ENCODE measurements around the gene GAL3ST1.
"Not testable (repeated sequence)": the region's sequence is repeated elsewhere in the genome, so short reads cannot be mapped to it uniquely, and the experiment has no call there.

GAL3ST1 gene

DNA sequence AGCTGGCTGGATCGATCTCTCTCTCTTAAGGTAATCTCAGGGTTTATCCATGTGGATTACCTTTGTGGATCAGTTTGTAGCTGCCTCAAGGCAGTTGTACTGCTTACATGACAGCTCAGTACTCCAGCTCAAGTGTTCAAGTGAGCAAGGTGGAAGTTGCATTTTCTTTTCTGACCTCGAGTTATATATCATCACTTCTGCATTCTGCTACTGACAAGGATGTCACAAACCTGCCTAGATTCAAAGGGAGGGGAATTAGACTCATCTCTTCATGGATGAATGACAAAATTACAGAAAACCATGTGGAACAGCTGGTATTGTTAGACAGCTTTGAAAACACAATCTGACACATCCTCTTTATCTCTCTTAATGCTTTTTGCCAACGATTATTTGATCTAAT lies 26.5 kb upstream of the GAL3ST1 start:
- no peak for DNase-seq (ENCODE audit: low read depth)
- no peak overlapping the region for H3K4me3 ChIP-seq (ENCODE audit: low read depth, low read length)

DNA sequence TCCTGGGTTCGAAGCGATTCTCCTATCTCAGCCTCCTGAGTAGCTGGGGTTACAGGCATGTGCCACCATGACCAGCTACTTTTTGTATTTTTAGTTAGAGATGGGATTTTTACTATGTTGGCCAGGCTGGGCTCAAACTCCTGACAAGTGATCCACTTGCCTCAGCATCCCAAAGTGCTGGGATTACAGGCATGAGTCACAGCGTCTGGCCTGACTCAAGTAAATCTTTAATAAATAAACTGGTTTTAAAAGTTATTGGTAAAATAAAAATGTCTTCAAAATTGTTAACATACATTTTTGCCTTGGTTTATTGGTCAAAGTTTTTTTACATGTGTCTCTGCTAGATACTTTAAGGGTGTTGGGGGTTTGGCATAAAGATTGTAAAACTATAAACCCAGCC lies 24.5 kb upstream of the GAL3ST1 start:
- no peak overlapping the region for H3K4me3 ChIP-seq (ENCODE audit: low read depth, low read length)
- no peak for DNase-seq (ENCODE audit: low read depth)

DNA sequence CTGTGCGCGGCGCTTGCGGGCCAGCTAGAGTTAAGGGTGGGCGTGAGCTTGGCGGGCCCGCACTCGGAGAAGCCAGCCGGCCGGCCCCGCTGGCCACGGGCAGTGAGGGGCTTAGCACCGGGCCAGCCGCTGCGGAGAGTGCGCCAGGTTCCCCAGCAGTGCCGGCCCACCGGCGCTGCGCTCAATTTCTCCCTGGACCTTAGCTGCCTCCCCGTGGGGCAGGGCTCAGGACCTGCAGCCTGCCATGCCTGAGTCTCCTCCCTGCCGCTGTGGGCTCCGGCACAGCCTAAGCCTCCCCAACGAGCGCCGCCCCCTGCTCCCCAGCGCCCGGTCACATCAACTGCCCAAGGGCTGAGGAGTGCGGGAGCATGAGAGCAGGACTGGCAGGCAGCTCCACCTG lies 22.4 kb upstream of the GAL3ST1 start:
- no peak overlapping the region for H3K4me3 ChIP-seq (ENCODE audit: low read depth, low read length)
- DNase-seq (ENCODE audit: low read depth) = no peak

DNA sequence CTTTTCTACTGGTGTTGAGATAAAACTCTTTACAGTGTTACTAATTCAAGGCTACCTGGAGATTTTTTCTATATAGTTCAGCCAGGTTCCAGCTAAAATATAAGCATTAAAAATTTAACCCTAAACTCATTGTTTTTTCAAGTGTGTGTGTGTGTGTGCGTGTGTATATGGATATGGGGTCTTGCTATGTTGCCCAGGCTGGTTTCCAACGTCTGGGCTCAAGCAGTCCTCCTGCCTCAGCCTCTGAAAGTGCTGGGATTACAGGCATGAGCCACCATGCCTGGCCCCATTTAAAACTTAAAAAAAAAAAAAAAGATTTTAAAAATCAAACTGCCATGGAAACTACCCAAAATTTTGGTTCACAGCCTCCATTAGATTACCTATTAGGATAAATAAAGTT lies 21.7 kb upstream of the GAL3ST1 start:
- no peak overlapping the region for H3K4me3 ChIP-seq (ENCODE audit: low read depth, low read length)
- DNase-seq (ENCODE audit: low read depth) = no peak

DNA sequence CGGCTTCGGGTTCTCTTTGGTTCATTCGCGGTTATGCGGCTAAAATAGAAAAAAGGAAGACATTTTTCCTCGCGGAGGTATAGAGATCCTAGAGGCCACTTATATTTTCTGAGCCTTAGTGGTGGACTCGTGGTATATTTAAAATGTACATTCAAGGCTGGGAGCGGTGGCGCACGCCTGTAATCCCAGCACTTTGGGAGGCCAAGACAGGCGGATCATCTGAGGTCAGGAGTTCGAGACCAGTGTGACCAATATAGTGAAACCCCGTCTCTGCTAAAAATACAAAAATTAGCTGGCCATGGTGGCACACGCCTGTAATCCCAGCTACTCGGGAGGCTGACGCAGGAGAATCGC lies 17.9 kb upstream of the GAL3ST1 start:
- DNase-seq (ENCODE audit: low read depth) = not testable (repeated sequence)
- peak overlapping the region; percentile 37 for H3K4me3 ChIP-seq (ENCODE audit: low read depth, low read length)

GRCh38 chr22:30591588-30592359 lies 17.3 kb upstream of the GAL3ST1 start, which contains the start of gene PES1:
PES1 (minus strand) TSS chr22:30591910; CDS start chr22:30591833, 77 bp downstream.
- DNase-seq (ENCODE audit: low read depth) = peak; percentile 99
- H3K4me3 ChIP-seq (ENCODE audit: low read depth, low read length) = peak within 1 kb of the TSS; percentile 82

DNA sequence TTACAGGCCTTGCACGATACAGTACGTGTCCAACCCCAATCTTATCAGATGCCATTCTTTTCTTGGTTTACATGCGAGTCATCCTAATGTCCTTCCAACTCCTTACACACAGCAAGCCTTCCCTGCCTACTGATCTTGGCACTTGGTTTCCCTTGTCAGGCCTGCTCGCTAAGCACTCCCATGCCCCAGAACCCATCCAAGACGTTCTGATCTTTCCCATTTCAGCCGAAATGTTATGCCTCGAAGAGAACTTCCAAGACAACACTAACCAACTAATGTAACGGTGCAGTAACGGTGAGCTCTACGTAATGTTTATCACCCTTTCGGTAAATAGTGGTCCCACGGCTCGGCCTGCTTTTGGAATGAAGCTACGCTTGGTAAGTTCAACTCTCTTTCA lies 16.7 kb upstream of the GAL3ST1 start:
- H3K4me3 ChIP-seq (ENCODE audit: low read depth, low read length) = peak overlapping the region; percentile 82
- DNase-seq (ENCODE audit: low read depth) = no peak

DNA sequence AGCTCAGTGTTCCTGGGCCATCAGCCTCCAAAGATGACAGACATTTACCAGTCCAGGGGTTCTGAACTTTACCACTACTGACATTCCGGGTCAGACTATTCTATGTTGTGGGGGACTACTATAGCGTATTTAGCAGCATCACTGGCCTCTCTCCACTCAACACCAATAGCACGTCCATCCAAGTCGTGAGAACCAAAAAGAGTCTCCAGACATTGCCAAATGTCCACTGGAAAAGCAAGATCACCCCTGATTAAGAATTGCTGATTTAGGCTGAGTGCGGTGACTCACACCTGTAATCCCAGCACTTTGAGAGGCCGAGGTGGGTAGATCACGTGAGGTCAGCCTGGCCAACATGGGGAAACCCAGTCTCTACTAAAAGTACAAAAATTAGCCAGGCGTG lies 11.9 kb upstream of the GAL3ST1 start:
- H3K4me3 ChIP-seq (ENCODE audit: low read depth, low read length) = no peak overlapping the region
- DNase-seq (ENCODE audit: low read depth) = no peak

DNA sequence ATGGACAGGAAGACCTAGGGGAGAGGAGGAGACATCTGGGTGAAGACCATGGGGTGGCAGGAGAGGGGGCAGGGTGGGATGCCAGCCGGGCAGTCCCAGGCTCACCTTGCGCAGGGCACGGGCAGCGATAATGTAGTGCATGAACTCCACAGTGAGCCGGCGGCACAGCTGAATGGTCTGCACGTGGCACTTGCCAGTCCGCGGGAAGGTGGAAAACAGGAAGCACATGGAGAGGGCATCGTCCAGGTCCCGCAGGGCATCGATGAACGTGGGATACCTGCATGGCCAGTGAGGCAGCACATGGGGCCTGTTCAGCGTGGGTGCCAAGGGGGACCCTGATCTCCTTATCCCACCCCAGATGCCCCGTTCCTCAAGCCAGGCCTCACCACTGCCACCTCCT lies 10.0 kb upstream of the GAL3ST1 start:
- no peak for DNase-seq (ENCODE audit: low read depth)

GRCh38 chr22:30582788-30583545 lies 8.5 kb upstream of the GAL3ST1 start:
- DNase-seq (ENCODE audit: low read depth) = no peak
- no peak overlapping the region for H3K4me3 ChIP-seq (ENCODE audit: low read depth, low read length)

More for the DNA sequence above, 10.0 kb upstream of the GAL3ST1 start:
- H3K4me3 ChIP-seq (ENCODE audit: low read depth, low read length) = no peak overlapping the region

DNA sequence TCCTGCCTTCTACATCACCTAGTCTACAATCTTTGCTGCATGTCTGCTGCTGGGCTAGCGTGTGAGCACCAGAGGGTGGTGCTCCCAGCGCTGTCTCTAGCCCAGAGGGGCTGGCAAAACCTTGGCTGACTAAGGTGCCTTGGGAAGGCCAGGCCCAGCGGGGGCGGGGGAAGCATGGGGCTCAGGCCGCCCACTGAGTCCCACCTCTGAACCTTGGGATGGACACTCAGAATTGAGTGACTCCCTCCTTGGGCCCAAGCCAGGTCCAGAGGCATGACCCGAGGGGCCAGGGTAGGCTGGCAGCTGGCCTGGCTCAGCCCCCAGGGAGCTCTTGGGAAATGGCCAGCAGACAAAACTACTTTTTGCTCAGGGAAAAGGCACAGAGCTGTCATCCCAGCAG lies 7.6 kb upstream of the GAL3ST1 start:
- no peak overlapping the region for H3K4me3 ChIP-seq (ENCODE audit: low read depth, low read length)
- DNase-seq (ENCODE audit: low read depth) = no peak

GRCh38 chr22:30580896-30581295 lies 6.4 kb upstream of the GAL3ST1 start:
- H3K4me3 ChIP-seq (ENCODE audit: low read depth, low read length) = no peak overlapping the region
- no peak for DNase-seq (ENCODE audit: low read depth)

- no peak overlapping the region for H3K4me3 ChIP-seq (ENCODE audit: low read depth, low read length)
Measured at GRCh38 chr22:30578481-30578880, 4.0 kb upstream of the GAL3ST1 start.

DNA sequence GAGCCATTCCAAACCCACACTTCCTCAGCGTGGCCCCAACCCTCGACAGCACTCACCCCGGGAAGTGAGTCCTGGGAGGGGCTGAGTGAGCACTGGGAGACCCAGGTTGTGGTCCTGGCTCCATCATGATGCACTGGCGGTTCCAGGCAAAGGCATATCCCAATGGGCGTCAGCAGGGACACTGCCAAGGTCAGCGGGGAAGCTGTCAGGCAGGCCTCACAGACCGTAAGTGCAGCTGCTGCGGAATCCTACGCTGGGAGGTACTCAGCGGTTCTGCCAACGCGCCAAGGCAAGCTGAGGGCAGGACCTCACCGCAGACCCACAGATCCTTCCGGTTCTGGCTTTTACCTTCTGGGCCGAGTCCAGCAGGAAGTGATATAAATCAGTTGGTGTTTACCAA lies 1.4 kb upstream of the GAL3ST1 start:
- no peak for DNase-seq (ENCODE audit: low read depth)
- no peak overlapping the region for H3K4me3 ChIP-seq (ENCODE audit: low read depth, low read length)

More at GRCh38 chr22:30578481-30578880, 4.0 kb upstream of the GAL3ST1 start:
- no peak for DNase-seq (ENCODE audit: low read depth)

GRCh38 chr22:30574997-30575671 lies 669 bp upstream of the GAL3ST1 start:
- DNase-seq (ENCODE audit: low read depth) = peak; percentile 14

GRCh38 chr22:30573594-30574094 lies 821 bp downstream of the GAL3ST1 start:
- no peak for DNase-seq (ENCODE audit: low read depth)

More at GRCh38 chr22:30574997-30575671, 669 bp upstream of the GAL3ST1 start:
- no peak overlapping the region for H3K4me3 ChIP-seq (ENCODE audit: low read depth, low read length)

DNA sequence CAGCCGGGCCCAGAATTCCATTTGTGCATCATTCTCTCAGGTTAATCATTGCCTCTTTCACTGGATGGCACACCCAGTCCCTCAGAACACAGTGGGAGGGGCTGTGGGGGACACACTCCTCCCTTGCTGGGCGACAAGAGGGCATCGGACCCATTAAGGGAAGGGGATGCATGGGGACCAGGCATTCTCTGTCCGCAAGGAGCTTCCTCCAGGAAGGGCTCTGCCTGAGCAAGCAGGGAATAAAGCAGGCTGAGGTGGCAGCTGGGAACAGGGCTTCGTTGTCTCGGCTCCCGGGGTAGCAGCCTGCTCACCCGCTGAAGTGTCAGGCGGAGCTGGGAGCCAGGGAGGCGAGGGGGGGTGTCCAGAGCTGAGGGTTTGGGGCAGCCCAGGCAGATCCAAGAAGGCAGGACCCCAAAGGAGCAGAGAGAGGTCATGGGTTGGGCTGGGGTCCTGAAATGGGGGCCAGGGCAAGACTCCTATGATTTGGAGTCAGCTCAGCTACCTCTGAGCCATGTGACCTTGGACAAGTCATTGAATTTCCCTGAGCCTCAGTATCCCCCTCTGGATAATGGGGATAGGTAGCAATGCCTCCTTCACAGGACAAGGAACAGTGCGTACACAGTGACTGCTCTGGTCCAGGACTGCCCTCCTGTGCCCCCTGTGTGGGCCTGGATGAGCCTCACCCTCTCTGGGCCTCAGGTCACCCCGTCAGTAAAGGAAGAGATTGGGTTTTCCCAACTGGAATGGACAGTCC lies 1.4 kb downstream of the GAL3ST1 start:
- DNase-seq (ENCODE audit: low read depth) = no peak
- H3K4me3 ChIP-seq (ENCODE audit: low read depth, low read length) = no peak overlapping the region

More at GRCh38 chr22:30573594-30574094, 821 bp downstream of the GAL3ST1 start:
- H3K4me3 ChIP-seq (ENCODE audit: low read depth, low read length) = no peak overlapping the region

GRCh38 chr22:30572210-30572609 lies 2.3 kb downstream of the GAL3ST1 start:
- H3K4me3 ChIP-seq (ENCODE audit: low read depth, low read length) = no peak overlapping the region
- DNase-seq (ENCODE audit: low read depth) = no peak

DNA sequence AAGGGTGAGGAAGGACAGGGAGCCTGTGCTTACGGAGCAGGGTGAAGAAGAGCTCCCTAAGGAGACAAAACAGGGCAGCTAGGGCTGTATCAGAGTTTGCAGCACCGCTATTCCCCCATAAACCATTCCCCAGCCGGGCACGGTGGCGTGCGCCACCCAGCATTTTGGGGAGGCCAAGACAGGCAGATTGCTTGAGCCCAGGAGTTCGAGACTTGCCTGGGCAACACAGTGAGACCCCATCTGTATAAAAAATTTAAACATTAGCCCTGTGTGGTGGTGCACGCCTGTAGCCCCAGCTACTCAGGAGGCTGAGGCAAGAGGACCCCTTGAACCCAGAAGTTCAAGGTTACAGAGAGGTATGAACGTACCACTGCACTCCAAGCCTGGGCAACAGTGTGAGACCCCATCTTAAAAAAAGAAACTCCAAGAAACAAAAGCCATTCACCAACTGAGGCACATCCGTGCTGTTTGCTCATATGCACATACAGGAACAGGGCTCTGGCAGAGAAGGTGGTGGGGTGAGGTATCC lies 4.7 kb downstream of the GAL3ST1 start:
- H3K4me3 ChIP-seq (ENCODE audit: low read depth, low read length) = no peak overlapping the region
- no peak for DNase-seq (ENCODE audit: low read depth)

Measured in skeletal muscle cell (primary cell).